Ishikawa (cell line): Measurements from ENCODE around the gene BBS9.

Source experiments
- CEBPB ChIP-seq: IDR thresholded peaks from 2 replicates; pipeline ENCODE4 v1.6.1; 2012
- CREB1 ChIP-seq: IDR thresholded peaks from 2 replicates; pipeline ENCODE4 v1.6.1; 2012; ENCODE audit warnings: low read depth
- EP300 ChIP-seq: IDR thresholded peaks from 2 replicates; pipeline ENCODE4 v1.6.1; 2012; ENCODE audit warnings: borderline replicate concordance
- FOXM1 ChIP-seq: IDR thresholded peaks from 2 replicates; pipeline ENCODE4 v1.6.1; 2012; ENCODE audit warnings: low read depth, borderline replicate concordance
- TF ChIP-seq, protein P1 (sequence below): IDR thresholded peaks from 2 replicates; pipeline ENCODE4 v1.6.1; 2012; ENCODE audit warnings: low read depth, mild to moderate bottlenecking
- TF ChIP-seq, protein P2 (sequence below): IDR thresholded peaks from 2 replicates; pipeline ENCODE4 v1.6.1; 2012

DNA sequence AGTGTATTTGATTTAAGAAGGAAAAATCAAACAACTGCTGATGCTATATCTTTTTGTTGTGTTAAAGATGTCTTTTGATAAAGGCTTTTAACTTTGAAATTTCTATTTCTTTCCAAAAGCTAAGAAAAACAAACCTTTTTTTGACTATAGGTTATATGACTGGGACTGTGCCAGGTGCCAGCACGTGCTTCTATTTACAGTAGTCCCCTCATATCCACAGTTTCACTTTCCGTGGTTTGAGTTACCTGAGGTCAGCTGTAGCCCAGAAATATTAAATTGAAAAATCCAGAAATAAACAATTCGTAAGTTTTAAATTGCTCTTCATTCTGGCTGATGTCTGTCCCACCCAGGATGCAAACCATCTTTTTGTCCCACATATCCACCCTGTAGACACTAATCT, 104.3 kb downstream of the BBS9 start:
- TF ChIP-seq, protein P1, sequence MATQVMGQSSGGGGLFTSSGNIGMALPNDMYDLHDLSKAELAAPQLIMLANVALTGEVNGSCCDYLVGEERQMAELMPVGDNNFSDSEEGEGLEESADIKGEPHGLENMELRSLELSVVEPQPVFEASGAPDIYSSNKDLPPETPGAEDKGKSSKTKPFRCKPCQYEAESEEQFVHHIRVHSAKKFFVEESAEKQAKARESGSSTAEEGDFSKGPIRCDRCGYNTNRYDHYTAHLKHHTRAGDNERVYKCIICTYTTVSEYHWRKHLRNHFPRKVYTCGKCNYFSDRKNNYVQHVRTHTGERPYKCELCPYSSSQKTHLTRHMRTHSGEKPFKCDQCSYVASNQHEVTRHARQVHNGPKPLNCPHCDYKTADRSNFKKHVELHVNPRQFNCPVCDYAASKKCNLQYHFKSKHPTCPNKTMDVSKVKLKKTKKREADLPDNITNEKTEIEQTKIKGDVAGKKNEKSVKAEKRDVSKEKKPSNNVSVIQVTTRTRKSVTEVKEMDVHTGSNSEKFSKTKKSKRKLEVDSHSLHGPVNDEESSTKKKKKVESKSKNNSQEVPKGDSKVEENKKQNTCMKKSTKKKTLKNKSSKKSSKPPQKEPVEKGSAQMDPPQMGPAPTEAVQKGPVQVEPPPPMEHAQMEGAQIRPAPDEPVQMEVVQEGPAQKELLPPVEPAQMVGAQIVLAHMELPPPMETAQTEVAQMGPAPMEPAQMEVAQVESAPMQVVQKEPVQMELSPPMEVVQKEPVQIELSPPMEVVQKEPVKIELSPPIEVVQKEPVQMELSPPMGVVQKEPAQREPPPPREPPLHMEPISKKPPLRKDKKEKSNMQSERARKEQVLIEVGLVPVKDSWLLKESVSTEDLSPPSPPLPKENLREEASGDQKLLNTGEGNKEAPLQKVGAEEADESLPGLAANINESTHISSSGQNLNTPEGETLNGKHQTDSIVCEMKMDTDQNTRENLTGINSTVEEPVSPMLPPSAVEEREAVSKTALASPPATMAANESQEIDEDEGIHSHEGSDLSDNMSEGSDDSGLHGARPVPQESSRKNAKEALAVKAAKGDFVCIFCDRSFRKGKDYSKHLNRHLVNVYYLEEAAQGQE = no peak
- TF ChIP-seq, protein P2, sequence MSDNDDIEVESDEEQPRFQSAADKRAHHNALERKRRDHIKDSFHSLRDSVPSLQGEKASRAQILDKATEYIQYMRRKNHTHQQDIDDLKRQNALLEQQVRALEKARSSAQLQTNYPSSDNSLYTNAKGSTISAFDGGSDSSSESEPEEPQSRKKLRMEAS = no peak
- TF ChIP-seq FOXM1 (no peak), EP300 (no peak), CEBPB (no peak), CREB1 (no peak)
